BJ (cell line): ENCODE results near the gene RBM20. TPM values are rescaled to one million over a fixed set of nuclear protein-coding genes. Genes with fewer than 3 reads are reported as not detected.

Source experiments
- CTCF ChIA-PET: fragments of 350-600 bp; formaldehyde crosslinking; extraction: SDS; loops from one replicate; lab custom pipeline; 2021; ENCODE audit warnings: antibody characterized with exemption, inconsistent platforms; lab: Yijun Ruan, JAX
- POLR2A ChIA-PET: fragments of 300-600 bp; sonication (Branson Sonifier 250); formaldehyde crosslinking; extraction: SDS; loops from one replicate; lab custom pipeline; 2021; ENCODE audit warnings: antibody characterized with exemption; lab: Charles Lee
- DNase-seq: peaks from one replicate; pipeline ENCODE4 v3.0.0-alpha.2; 2011; ENCODE audit warnings: low read depth
- H3K27me3 ChIP-seq: 2 replicates; pipeline ENCODE4 v1.6.0; 2011; ENCODE audit warnings: low read length; ENCODE audit not compliant: control insufficient read depth, insufficient read depth
- H3K36me3 ChIP-seq: 2 replicates; pipeline ENCODE4 v1.5.1; 2011; ENCODE audit warnings: low read length; ENCODE audit not compliant: control insufficient read depth, insufficient read depth
- H3K4me3 ChIP-seq: 2 replicates; pipeline ENCODE4 v1.5.1; 2011; ENCODE audit warnings: low read depth, mild to moderate bottlenecking, control low read depth, low read length
- CTCF ChIP-seq: IDR thresholded peaks from 2 replicates; pipeline ENCODE4 v1.5.1; 2011; ENCODE audit warnings: low read depth, mild to moderate bottlenecking, control low read depth, inconsistent platforms, low read length, moderate library complexity; ENCODE audit not compliant: insufficient read depth
- polyA plus RNA-seq: library from polyadenylated mRNA; depleted of rRNA; stranded (reverse); fragments of >200 nt; gene quantifications from 2 replicates; pipeline ENCODE4 v1.2.3, GENCODE V29; 2011

RBM20 gene
- polyA plus RNA-seq, 1 experiment = not detected

GRCh38 chr10:110746254-110746826 is 102.2 kb downstream of the RBM20 start:
- ChIA-PET POLR2A (no interaction called here), CTCF (interaction anchor here (0.6 to 2.2 kb wide), 24 partner anchors 9 to 1395 kb away, joined by 3 to 21 read pairs (median 4); partner anchors contain the start of gene ADRA2A)
- DNase-seq = peak; percentile 17
- peak; percentile 74 for TF ChIP-seq CTCF
- Histone ChIP-seq H3K36me3 (no peaks in the 10 kb centered on the region), H3K27me3 (peaks cover 7% of the 10 kb centered on the region), H3K4me3 (no peak overlapping the region)

GRCh38 chr10:110746969-110747608 is 103.0 kb downstream of the RBM20 start:
- no peak for DNase-seq
- H3K27me3 ChIP-seq = peaks cover 4% of the 10 kb centered on the region; the same call in 1 of the 2 replicates
- H3K36me3 ChIP-seq = no peaks in the 10 kb centered on the region
- ChIA-PET POLR2A (no interaction called here), CTCF (interaction anchor here (0.6 to 2.2 kb wide), 21 partner anchors 8 to 1394 kb away, joined by 3 to 21 read pairs (median 4); partner anchors contain the start of gene ADRA2A)
- no peak for TF ChIP-seq CTCF
- H3K4me3 ChIP-seq = no peak overlapping the region

- no peak for TF ChIP-seq CTCF
- POLR2A ChIA-PET = no interaction called here
- CTCF ChIA-PET = no interaction called here
- Histone ChIP-seq H3K36me3 (no peaks in the 10 kb centered on the region), H3K4me3 (no peak overlapping the region), H3K27me3 (peaks cover 4% of the 10 kb centered on the region; the same call in 1 of the 2 replicates)
- no peak for DNase-seq
Measured at GRCh38 chr10:110747609-110748464, 103.7 kb downstream of the RBM20 start.

- peaks cover 5% of the 10 kb centered on the region; the same call in 1 of the 2 replicates for H3K27me3 ChIP-seq
- DNase-seq = no peak
- TF ChIP-seq CTCF = no peak
- ChIA-PET POLR2A (no interaction called here), CTCF (interaction anchor here (0.9 to 1.1 kb wide), 2 partner anchors 9 to 328 kb away, joined by 3 to 4 read pairs; partner anchors contain the start of gene ADRA2A)
- H3K4me3 ChIP-seq = no peak overlapping the region
- no peaks in the 10 kb centered on the region for H3K36me3 ChIP-seq
Measured at GRCh38 chr10:110748970-110749369, 104.8 kb downstream of the RBM20 start.

GRCh38 chr10:110750931-110751330 is 106.8 kb downstream of the RBM20 start:
- no peak for DNase-seq
- Histone ChIP-seq H3K4me3 (no peak overlapping the region), H3K36me3 (no peaks in the 10 kb centered on the region), H3K27me3 (peaks cover 2% of the 10 kb centered on the region; the same call in 1 of the 2 replicates)
- ChIA-PET POLR2A (no interaction called here), CTCF (no interaction called here)
- TF ChIP-seq CTCF = no peak
